ENCODE data around the gene IGSF10. TPM values are rescaled to one million over a fixed set of nuclear protein-coding genes. Genes with fewer than 3 reads are reported as not detected.

The IGSF10 gene
- total and polyA plus RNA-seq, 2 donors (not counting 1 experiment from before 2014, with no cell fraction given), result 0.03 TPM; not detected in 1

DNA sequence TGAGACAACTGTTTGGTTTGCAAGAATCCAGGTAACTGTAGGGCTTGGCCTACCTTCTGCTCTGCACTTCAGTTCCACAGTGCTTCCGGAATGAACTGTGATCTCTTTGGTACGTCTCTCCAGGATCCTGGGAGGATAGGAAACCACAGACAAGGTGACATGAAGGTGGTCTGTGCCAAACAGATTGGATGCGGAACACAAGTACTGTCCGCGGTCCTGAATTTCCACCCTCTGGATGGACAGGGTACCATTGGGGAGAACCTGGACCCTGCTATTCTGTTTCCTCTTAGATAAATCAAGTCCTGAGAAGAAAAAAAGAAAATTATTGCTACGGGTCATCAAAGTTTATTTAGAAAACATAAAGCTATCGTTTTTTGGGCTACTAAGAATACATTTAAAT is 17.3 kb downstream of the IGSF10 start:
- ATAC-seq (ENCODE audit: low read depth) (no peak), DNase-seq (no peak)
- no peaks in the 10 kb centered on the region for H3K9me3 ChIP-seq (ENCODE audit: control extremely low read depth in 1 of 3, control insufficient read depth in 2 of 3, insufficient read depth in 1 of 3, low read length in 2 of 3)
- no peaks in the 10 kb centered on the region for H3K36me3 ChIP-seq (replicated peaks in 1 of 2; ENCODE audit: control extremely low read depth in 1 of 2, control insufficient read depth in 1 of 2, extremely low read depth in 1 of 2, insufficient read depth in 2 of 2, low read length in 1 of 2)
- H3K27me3 ChIP-seq (replicated peaks in 1 of 4; ENCODE audit: control extremely low read depth in 1 of 4, control insufficient read depth in 3 of 4, insufficient read depth in 4 of 4, low read length in 3 of 4), result no peaks in the 10 kb centered on the region
- TF ChIP-seq CTCF (IDR thresholded peaks at IDR 0.05), result no peak
- TF ChIP-seq EZH2 (IDR thresholded peaks at IDR 0.05; ENCODE audit: borderline replicate concordance, insufficient read depth, low read depth, low read length, poor library complexity, severe bottlenecking), result no peak
- no peak overlapping the region for H3K4me2 ChIP-seq (replicated peaks; ENCODE audit: low read depth, low read length, poor library complexity, severe bottlenecking)
- Mint-ChIP-seq H3K27me3 (peaks cover 10% of the 10 kb centered on the region), H3K9me3 (ENCODE audit: insufficient read depth) (no peaks in the 10 kb centered on the region), H3K4me1 (no peaks in the 10 kb centered on the region), H3K4me3 (no peak overlapping the region), H3K27ac (no peak overlapping the region)
- ChIA-PET CTCF (no interaction called here), POLR2A (no interaction called here)
- no peak overlapping the region for H3K27ac ChIP-seq (ENCODE audit: low read length in 2 of 2)
- no peaks in the 10 kb centered on the region for H3K79me2 ChIP-seq (ENCODE audit: control insufficient read depth, insufficient read depth, low read length)
- H2AFZ ChIP-seq (ENCODE audit: insufficient read depth, low read depth, low read length, poor library complexity, severe bottlenecking), result no peak overlapping the region
- intact Hi-C loops (cut with micrococcal nuclease), result no loop called here
- WGBS (ENCODE audit: insufficient coverage), result 97% methylated on average over 5 of the region's 7 CpGs
- H3K4me1 ChIP-seq (ENCODE audit: control insufficient read depth in 2 of 2, insufficient read depth in 2 of 2, low read length in 2 of 2), result no peaks in the 10 kb centered on the region
- H3K9ac ChIP-seq (ENCODE audit: low read length), result no peak overlapping the region
- no peak overlapping the region for H3K4me3 ChIP-seq (ENCODE audit: control extremely low read depth in 1 of 5, extremely low read depth in 1 of 5, insufficient read depth in 1 of 5, low read depth in 2 of 5, low read length in 4 of 5)
- no peaks in the 10 kb centered on the region for H4K20me1 ChIP-seq (ENCODE audit: control insufficient read depth, insufficient read depth, low read length, poor library complexity, severe bottlenecking)

DNA sequence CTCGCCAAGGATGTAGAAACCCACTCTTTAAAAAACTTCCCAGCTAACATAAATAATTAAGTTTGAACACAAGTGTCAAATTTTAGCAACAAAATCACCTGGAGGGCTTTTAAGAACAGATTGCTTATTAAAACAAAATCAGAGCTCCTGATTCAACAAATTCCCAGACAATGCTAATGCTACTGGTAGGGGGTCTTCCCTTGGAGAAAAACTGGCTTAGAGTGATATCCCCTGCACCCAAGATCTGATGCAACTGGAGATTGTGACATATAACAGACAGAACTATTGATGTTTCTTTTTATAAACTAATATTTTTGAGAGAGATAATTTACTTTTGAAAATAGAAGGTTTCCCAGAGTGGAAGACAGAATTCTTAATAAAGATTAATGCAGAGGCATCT is 19.9 kb downstream of the IGSF10 start:
- H3K27ac ChIP-seq (ENCODE audit: low read length in 2 of 2), result no peak overlapping the region
- no peak for TF ChIP-seq CTCF (IDR thresholded peaks at IDR 0.05)
- no peak for TF ChIP-seq EZH2 (IDR thresholded peaks at IDR 0.05; ENCODE audit: borderline replicate concordance, insufficient read depth, low read depth, low read length, poor library complexity, severe bottlenecking)
- no peaks in the 10 kb centered on the region for H3K36me3 ChIP-seq (replicated peaks in 1 of 2; ENCODE audit: control extremely low read depth in 1 of 2, control insufficient read depth in 1 of 2, extremely low read depth in 1 of 2, insufficient read depth in 2 of 2, low read length in 1 of 2)
- no peak for ATAC-seq (ENCODE audit: low read depth)
- no peak overlapping the region for H3K4me3 ChIP-seq (ENCODE audit: control extremely low read depth in 1 of 5, extremely low read depth in 1 of 5, insufficient read depth in 1 of 5, low read depth in 2 of 5, low read length in 4 of 5)
- H3K4me1 ChIP-seq (ENCODE audit: control insufficient read depth in 2 of 2, insufficient read depth in 2 of 2, low read length in 2 of 2), result no peaks in the 10 kb centered on the region
- ChIA-PET POLR2A (no interaction called here), CTCF (interaction anchor here (1.0 to 6.1 kb wide), 9 partner anchors 9 to 478 kb away, joined by 3 to 47 read pairs (median 6); no protein-coding TSS in a partner anchor)
- no peaks in the 10 kb centered on the region for H3K9me3 Mint-ChIP-seq (ENCODE audit: insufficient read depth)
- no peak overlapping the region for H3K27ac Mint-ChIP-seq
- no peak overlapping the region for H3K4me2 ChIP-seq (replicated peaks; ENCODE audit: low read depth, low read length, poor library complexity, severe bottlenecking)
- H3K4me3 Mint-ChIP-seq, result no peak overlapping the region
- no peaks in the 10 kb centered on the region for H3K9me3 ChIP-seq (ENCODE audit: control extremely low read depth in 1 of 3, control insufficient read depth in 2 of 3, insufficient read depth in 1 of 3, low read length in 2 of 3)
- no CpG with 5 or more reads among the region's 1 CpG for WGBS (ENCODE audit: insufficient coverage)
- H3K27me3 Mint-ChIP-seq, result peaks cover 2% of the 10 kb centered on the region
- no peak for DNase-seq
- no peaks in the 10 kb centered on the region for H3K27me3 ChIP-seq (replicated peaks in 1 of 4; ENCODE audit: control extremely low read depth in 1 of 4, control insufficient read depth in 3 of 4, insufficient read depth in 4 of 4, low read length in 3 of 4)
- H2AFZ ChIP-seq (ENCODE audit: insufficient read depth, low read depth, low read length, poor library complexity, severe bottlenecking), result no peak overlapping the region
- intact Hi-C loops (cut with micrococcal nuclease), result no loop called here
- no peak overlapping the region for H3K9ac ChIP-seq (ENCODE audit: low read length)
- no peaks in the 10 kb centered on the region for H3K79me2 ChIP-seq (ENCODE audit: control insufficient read depth, insufficient read depth, low read length)
- no peaks in the 10 kb centered on the region for H3K4me1 Mint-ChIP-seq
- H4K20me1 ChIP-seq (ENCODE audit: control insufficient read depth, insufficient read depth, low read length, poor library complexity, severe bottlenecking), result no peaks in the 10 kb centered on the region

Data from B cell (primary cell).